Upper lobe of left lung (tissue), 4 donors: ENCODE data around the gene SCAF4.

Source experiments
- POLR2AphosphoS5 ChIP-seq, 2 donors: sonication (generic); formaldehyde crosslinking; IDR thresholded peaks; one replicate each; pipeline ENCODE4 v1.5.1; 2017; ENCODE audit warnings: antibody characterized with exemption in 2 of 2
- TF ChIP-seq, protein P1 (sequence below), 6 experiments: fragments of 450-650 bp in 4 of 6; fragments of 200-600 bp in 2 of 6; sonication (generic) in 2 of 6; IDR thresholded peaks; one replicate each; pipeline ENCODE4 v1.5.1; 2016 to 2019; ENCODE audit warnings: antibody characterized with exemption in 6 of 6

GRCh38 chr21:31671931-31672330 is 60.0 kb downstream of the SCAF4 start:
- TF ChIP-seq, protein P1, sequence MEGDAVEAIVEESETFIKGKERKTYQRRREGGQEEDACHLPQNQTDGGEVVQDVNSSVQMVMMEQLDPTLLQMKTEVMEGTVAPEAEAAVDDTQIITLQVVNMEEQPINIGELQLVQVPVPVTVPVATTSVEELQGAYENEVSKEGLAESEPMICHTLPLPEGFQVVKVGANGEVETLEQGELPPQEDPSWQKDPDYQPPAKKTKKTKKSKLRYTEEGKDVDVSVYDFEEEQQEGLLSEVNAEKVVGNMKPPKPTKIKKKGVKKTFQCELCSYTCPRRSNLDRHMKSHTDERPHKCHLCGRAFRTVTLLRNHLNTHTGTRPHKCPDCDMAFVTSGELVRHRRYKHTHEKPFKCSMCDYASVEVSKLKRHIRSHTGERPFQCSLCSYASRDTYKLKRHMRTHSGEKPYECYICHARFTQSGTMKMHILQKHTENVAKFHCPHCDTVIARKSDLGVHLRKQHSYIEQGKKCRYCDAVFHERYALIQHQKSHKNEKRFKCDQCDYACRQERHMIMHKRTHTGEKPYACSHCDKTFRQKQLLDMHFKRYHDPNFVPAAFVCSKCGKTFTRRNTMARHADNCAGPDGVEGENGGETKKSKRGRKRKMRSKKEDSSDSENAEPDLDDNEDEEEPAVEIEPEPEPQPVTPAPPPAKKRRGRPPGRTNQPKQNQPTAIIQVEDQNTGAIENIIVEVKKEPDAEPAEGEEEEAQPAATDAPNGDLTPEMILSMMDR (IDR thresholded peaks at IDR 0.05): no peak
- TF ChIP-seq POLR2AphosphoS5 (IDR thresholded peaks at IDR 0.05): no peak
